ENCODE results near the gene SLC25A30.

SLC25A30 gene, protein sequence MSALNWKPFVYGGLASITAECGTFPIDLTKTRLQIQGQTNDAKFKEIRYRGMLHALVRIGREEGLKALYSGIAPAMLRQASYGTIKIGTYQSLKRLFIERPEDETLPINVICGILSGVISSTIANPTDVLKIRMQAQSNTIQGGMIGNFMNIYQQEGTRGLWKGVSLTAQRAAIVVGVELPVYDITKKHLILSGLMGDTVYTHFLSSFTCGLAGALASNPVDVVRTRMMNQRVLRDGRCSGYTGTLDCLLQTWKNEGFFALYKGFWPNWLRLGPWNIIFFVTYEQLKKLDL

GRCh38 chr13:45417790-45418534, at the start of gene SLC25A30:
TSS of gene SLC25A30 (minus strand) at chr13:45418373. CDS start at chr13:45411425, 6,948 bp downstream.
- DNase-seq (ENCODE audit: low read depth in 2 of 2) = peak; percentile 91

GRCh38 chr13:45466359-45466758, 48.2 kb upstream of the SLC25A30 start:
- DNase-seq (ENCODE audit: low read depth in 2 of 2) = no peak

- peak; percentile 91 to 94 for DNase-seq (ENCODE audit: low read depth in 2 of 2)
Measured at GRCh38 chr13:45464687-45465453, 46.7 kb upstream of the SLC25A30 start, which contains the start of gene COG3. TSS of gene COG3 (plus strand) at chr13:45464939. CDS start at chr13:45465037, 98 bp downstream.

DNA sequence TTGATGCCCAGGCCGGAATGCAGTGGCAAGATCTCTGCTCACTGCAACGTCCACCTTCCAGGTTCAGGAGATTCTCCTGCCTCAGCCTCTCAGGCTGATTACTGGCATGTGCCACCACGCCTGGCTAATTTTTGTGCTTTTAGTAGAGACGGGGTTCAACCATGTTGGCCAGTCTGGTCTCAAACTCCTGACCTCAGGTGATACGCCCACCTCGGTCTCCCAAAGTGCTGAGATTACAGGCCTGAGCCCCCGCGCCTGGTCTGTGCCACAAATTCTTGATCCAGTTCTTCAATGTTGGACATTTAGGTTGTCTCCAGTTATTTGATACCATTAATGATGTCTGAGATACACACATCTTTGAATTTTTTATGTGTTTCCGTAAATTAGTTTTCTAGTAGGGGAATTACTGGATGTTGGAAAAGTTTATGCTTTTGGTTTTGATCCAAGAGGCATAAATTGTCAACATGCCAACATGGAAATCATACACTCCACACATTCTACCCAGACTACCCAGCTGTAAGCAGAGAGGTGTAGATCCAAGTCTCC, 46.0 kb upstream of the SLC25A30 start:
- no peak for DNase-seq (ENCODE audit: low read depth in 2 of 2)

DNA sequence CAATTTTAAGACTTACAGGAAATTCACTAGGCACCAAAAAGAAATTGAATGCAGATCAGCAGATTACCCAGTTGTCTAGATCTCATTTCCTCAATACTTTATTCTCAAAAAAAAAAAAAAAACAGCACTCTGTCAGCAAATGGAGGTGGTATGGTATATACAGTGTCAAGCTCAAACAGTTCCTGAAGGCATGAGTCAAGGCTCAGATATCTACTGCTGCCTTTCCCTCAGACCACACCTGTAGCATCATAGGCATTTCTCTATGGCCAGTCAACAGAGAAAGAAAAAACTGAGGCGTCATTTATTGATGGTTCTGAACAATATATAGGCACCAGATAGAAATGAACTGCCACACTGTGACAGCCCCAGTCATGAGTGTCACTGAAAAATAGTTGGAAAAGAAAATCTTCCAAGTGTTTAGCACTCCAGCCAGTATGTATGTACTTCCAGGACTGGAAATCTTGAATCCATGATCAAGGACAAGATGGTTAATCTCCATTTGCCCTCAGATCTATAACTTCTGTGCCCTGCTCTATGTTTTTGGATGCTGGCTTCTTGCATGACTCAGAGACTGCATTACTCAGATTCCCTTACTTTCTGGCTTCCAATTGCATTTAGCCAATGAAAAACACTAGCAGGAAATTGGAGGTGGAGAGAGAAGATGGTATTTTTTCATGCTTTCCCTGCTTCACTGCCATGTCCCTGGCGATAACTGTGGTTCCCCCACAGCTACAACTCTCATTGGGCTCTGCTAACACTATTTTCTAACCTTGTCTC, 38.2 kb upstream of the SLC25A30 start:
- no peak for DNase-seq (ENCODE audit: low read depth in 2 of 2)

GRCh38 chr13:45454204-45454603, 36.0 kb upstream of the SLC25A30 start:
- no peak for DNase-seq (ENCODE audit: low read depth in 2 of 2)

- no peak for DNase-seq (ENCODE audit: low read depth in 2 of 2)
Measured at GRCh38 chr13:45451282-45451681, 33.1 kb upstream of the SLC25A30 start.

- DNase-seq (ENCODE audit: low read depth in 2 of 2) = no peak
Measured at GRCh38 chr13:45448965-45449559, 30.9 kb upstream of the SLC25A30 start.

DNA sequence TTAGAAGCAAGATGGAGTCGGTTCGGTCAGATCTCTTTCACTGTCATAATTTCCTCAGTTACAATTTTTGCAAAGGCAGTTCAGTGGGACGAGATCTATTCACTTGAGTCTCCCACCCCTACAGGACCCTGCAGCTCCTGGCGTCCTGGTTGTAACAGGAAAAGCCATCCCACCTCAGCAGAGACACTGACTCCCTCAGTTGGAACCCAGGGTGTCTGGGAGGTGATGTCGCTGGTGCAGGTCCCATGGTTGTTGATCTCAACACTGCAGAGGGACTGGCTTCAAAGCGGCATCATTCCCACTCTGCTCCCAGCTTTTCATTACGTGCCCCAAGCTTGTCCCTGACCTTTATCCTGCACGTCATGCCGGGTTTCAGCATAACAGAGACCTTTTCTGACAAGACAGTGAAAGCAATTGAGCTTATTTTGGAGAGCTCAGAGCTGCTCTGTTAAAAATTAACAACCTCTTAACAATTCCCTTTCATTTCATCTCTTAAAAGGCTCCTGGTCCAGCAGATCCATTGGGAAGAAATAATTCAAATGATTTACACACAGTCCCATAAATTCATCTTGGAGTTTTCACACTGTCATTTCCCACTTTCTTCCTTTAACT, 29.0 kb upstream of the SLC25A30 start:
- DNase-seq (ENCODE audit: low read depth in 2 of 2) = no peak

GRCh38 chr13:45446181-45446580, 28.0 kb upstream of the SLC25A30 start:
- no peak for DNase-seq (ENCODE audit: low read depth in 2 of 2)

DNA sequence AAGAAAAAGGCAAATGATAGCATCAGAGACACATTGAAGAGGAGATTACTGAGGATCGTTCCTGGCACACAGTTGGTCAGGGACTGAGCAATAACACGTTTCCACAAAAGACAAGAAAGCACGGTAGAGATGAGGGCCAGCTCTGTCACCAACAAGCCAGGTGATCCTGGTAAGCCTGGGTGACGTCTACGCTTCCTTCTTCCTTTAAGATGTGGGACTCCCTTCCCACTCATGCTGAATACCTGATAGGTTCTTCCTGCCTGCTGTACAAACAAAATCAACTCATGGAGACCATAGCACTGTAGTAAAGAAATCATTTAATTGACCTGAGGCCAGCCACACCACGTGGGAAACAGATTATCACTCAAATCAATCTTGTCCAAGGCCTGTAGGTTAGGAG, 26.9 kb upstream of the SLC25A30 start:
- DNase-seq (ENCODE audit: low read depth in 2 of 2) = no peak

DNA sequence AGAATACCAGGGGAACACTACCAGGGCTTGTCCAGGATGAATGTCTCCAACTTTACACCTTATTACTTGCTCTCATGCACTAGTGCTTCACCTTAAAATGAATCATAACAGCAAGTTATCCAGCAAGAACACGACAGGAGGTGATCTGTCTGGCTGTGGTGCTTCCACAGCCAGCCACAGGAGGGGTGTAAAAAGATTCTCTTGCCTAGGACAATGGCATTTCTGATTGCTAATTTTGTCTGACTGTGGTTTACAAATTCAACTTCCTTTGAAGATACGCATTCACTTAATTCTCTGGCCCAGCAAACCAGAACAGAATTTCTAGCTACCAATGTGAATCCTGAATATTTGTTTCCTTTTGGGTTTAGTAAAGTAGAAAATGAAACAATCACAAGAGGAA, 23.5 kb upstream of the SLC25A30 start:
- no peak for DNase-seq (ENCODE audit: low read depth in 2 of 2)

DNA sequence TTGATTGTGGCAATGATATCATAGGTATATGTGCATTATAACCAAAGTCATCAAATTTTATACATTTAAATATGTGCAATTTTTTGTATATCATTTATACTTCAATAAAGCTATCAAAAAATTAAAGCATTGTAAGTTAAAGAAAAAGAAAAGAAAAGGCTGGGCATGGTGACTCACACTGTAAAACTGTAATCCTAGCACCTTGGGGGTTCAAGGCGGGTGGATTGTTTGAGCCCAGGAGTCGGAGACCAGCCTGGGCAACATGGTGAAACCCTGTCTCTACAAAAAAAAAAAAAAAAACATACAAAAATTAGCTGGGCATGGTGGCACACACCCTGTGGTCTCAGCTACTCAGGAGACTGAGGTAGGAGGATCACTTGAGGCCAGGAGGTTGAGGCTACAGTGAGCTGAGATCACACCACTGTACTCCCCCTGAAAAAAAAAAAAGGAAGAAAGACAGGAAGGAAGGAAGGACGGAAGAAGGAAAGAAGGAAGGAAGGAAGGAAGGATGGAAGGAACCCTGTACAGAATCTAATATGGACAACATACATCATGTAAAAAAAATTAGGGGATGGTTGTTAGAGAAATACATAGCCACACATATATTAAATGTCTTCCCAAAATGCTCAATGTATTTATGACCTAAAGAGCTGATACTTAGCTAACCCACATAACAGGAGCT, 21.7 kb upstream of the SLC25A30 start:
- DNase-seq (ENCODE audit: low read depth in 2 of 2) = no peak

DNA sequence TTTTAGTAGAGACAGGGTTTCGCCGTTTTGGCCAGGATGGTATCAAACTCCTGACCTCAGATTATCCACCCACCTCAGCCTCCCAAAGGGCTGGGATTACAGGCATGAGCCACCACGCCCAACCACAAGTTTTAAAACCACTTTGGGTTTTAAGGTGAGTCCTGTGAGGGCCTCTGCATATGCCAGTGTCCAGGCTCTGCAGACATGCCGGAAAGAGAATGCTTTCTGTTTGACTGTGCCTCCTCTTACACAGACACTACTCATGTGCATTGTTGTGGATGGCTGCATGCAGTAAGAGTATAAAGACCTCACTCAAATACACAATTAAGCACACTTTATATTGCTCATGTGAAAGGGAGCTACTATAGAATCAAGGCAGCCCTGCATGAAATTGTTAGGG, 20.8 kb upstream of the SLC25A30 start:
- DNase-seq (ENCODE audit: low read depth in 2 of 2) = no peak

DNA sequence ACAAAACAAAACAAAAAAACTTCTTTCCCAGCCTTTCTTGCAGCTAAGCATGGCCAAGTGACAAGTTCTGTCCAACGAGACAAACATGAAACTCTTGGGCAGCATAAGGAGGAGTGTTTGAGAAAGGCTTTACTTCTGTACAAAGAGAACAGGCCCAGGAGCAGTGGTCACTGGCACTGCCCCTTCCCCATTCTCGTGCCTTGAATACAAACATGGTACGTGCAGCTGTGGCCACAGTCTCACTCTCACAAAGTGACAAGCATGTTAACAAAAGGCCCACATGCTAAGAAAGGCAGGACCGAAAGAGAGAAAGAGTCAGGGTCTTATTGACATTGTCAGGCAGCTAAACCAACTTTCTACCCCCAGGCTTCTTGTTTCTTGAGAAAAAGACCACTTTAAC, 19.8 kb upstream of the SLC25A30 start:
- DNase-seq (ENCODE audit: low read depth in 2 of 2) = no peak

GRCh38 chr13:45436953-45437352, 18.8 kb upstream of the SLC25A30 start:
- DNase-seq (ENCODE audit: low read depth in 2 of 2) = no peak

DNA sequence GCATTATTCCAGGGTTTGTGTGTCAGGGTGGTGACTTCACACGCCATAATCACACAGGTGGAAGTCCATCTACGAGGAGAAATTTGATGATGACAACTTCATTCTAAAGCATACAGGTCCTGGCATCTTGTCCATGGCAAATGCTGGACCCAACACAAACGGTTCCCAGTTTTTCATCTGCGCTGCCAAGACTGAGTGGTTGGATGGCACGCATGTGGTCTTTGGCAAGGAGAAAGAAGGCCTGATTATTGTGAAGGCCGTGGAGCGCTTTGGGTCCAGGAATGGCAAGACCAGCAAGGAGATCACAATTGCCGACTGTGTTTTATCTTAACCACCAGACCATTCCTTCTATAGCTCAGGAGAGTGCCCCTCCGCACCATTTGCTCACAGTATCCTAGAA, 18.2 kb upstream of the SLC25A30 start:
- DNase-seq (ENCODE audit: low read depth in 2 of 2) = no peak

GRCh38 chr13:45434556-45435371, 16.6 kb upstream of the SLC25A30 start:
- no peak for DNase-seq (ENCODE audit: low read depth in 2 of 2)

DNA sequence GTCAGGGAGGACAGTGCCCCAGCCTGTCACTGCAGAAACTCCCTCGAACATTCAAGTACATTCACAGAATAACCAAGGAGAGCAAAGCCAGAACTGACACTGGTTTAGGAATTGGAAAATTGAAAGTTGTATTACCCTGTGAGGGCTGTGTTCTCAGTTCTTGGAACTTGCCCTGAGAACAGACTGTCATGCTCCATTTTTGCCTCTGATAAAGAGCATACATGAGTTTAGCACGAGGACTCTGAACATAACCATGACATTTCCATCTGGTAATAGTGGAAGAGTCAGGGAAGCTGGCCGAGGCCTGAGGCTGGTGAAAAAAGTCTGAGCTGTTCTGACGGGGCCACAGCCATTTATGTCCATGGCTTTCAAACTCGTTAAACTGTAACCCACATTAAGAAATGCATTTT, 15.2 kb upstream of the SLC25A30 start:
- no peak for DNase-seq (ENCODE audit: low read depth in 2 of 2)
